HG02981 (cell line): ENCODE data around the gene PPP1R9B.

Source experiments
- ATAC-seq: cut with Tn5 transposase; IDR thresholded peaks from one replicate; pipeline ENCODE4 v1.9.1; 2021; ENCODE audit warnings: mild to moderate bottlenecking, moderate library complexity; ENCODE audit not compliant: unreplicated experiment

PPP1R9B gene

GRCh38 chr17:50161911-50162288, 11.4 kb upstream of the PPP1R9B start:
- ATAC-seq = no peak

- ATAC-seq = peak; percentile 77
These were observed 10.8 kb upstream of the PPP1R9B start for GRCh38 chr17:50161023-50161910.

- ATAC-seq = no peak
These were observed 7.4 kb upstream of the PPP1R9B start for GRCh38 chr17:50157891-50158290.

GRCh38 chr17:50155115-50155819, 4.8 kb upstream of the PPP1R9B start:
- ATAC-seq = no peak

- ATAC-seq = no peak
These were observed 4.1 kb upstream of the PPP1R9B start for GRCh38 chr17:50154604-50155003.

- no peak for ATAC-seq
These were observed 3.4 kb upstream of the PPP1R9B start for GRCh38 chr17:50153650-50154575.

GRCh38 chr17:50152736-50153135, 2.3 kb upstream of the PPP1R9B start:
- no peak for ATAC-seq

- ATAC-seq = no peak
These were observed 1.6 kb upstream of the PPP1R9B start for GRCh38 chr17:50151937-50152547.

GRCh38 chr17:50151041-50151936, 812 bp upstream of the PPP1R9B start:
- peak; percentile 39 for ATAC-seq

GRCh38 chr17:50149417-50150353, 792 bp downstream of the PPP1R9B start:
- no peak for ATAC-seq

- peak; percentile 4 for ATAC-seq
These were observed 1.4 kb downstream of the PPP1R9B start for GRCh38 chr17:50149091-50149416.

GRCh38 chr17:50148226-50149090, 2.0 kb downstream of the PPP1R9B start:
- ATAC-seq = peak; percentile 30

- no peak for ATAC-seq
These were observed 2.6 kb downstream of the PPP1R9B start for GRCh38 chr17:50147841-50148225.

- ATAC-seq = no peak
These were observed 3.4 kb downstream of the PPP1R9B start for GRCh38 chr17:50146927-50147665.

- ATAC-seq = no peak
These were observed 4.1 kb downstream of the PPP1R9B start for GRCh38 chr17:50146230-50146926.

GRCh38 chr17:50145532-50146229, 4.8 kb downstream of the PPP1R9B start:
- ATAC-seq = no peak
